Natural killer cell treated with Interleukin-12 subunit alpha and Interleukin-12 subunit beta and Interleukin-15 and Interleukin-18, amount 100 ng/mL, for 72 hours (primary cell): ENCODE results near the gene QPRT. TPM values are rescaled to one million over a fixed set of nuclear protein-coding genes. Genes with fewer than 3 reads are reported as not detected.
"Not testable (repeated sequence)": the region's sequence is repeated elsewhere in the genome, so short reads cannot be mapped to it uniquely, and the experiment has no call there.

Source experiments
- ATAC-seq, 2 donors: fragments of 150-1000 bp; cut with Tn5 transposase in 1 of 2; sonication (Bioruptor Pico), chemical (Tn5 transposase) in 1 of 2; 2 replicates each; pipeline ENCODE4 v1.10.0; 2021
- DNase-seq: peaks from one replicate; pipeline ENCODE4 v3.0.0; 2022; ENCODE audit warnings: low spot score
- H3K27ac Mint-ChIP-seq, 2 donors: 1 replicate in 1 of 2; 2 replicates in 1 of 2; pipeline ENCODE4 v1.8.0; 2022; ENCODE audit warnings: mixed read lengths in 2 of 2, mild to moderate bottlenecking in 1 of 2, moderate library complexity in 1 of 2
- H3K27me3 Mint-ChIP-seq, 2 donors: 1 replicate in 1 of 2; 2 replicates in 1 of 2; pipeline ENCODE4 v1.8.0; 2022; ENCODE audit warnings: mixed read lengths in 2 of 2
- H3K36me3 Mint-ChIP-seq: one replicate; pipeline ENCODE4 v1.8.0; 2022; ENCODE audit warnings: mixed read lengths
- H3K4me1 Mint-ChIP-seq, 2 donors: 1 replicate in 1 of 2; 2 replicates in 1 of 2; pipeline ENCODE4 v1.8.0; 2022; ENCODE audit warnings: low read depth in 2 of 2, mixed read lengths in 2 of 2, mild to moderate bottlenecking in 1 of 2
- H3K4me3 Mint-ChIP-seq: one replicate; pipeline ENCODE4 v1.8.0; 2022; ENCODE audit warnings: mixed read lengths
- H3K9me3 Mint-ChIP-seq: 2 replicates; pipeline ENCODE4 v1.8.0; 2022; ENCODE audit warnings: mixed read lengths
- total RNA-seq, 2 donors: library from RNA; stranded (reverse); gene quantifications; one replicate each; pipeline ENCODE4 v1.2.3, GENCODE V29; 2022

QPRT gene
- total RNA-seq, 2 donors from 2014 or later = 3.3 to 5.6 TPM

GRCh38 chr16:29727452-29727851 is 48.5 kb downstream of the QPRT start:
- ATAC-seq = no peak
- Mint-ChIP-seq H3K27me3 (no peaks in the 10 kb centered on the region), H3K4me3 (no peak overlapping the region), H3K4me1 (peaks cover 9 to 11% of the 10 kb centered on the region in 2 donors), H3K9me3 (no peaks in the 10 kb centered on the region), H3K36me3 (no peaks in the 10 kb centered on the region), H3K27ac (peak overlapping the region in 1 of 2 donors; percentile 7)
- DNase-seq = no peak

DNA sequence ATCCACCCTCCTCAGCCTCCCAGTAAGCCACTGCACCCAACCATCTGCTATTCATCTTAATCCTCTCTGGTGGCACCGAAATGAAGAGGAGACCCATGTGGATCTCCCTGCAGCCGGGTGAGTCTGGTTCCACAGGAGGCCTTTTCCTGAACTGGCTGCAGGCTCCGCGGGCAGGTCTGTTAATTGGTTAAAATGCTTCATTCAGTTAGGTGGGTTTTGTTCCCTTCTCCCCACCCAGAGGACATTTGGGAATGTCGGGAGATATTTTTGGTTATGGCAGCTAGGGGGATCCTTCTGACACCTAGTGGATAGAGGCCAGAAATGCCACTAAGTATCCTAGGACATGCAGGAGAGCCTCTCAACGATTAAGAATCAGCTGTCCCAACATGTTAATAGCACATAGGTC is 50.1 kb downstream of the QPRT start:
- Mint-ChIP-seq H3K36me3 (no peaks in the 10 kb centered on the region), H3K4me3 (no peak overlapping the region), H3K4me1 (peaks cover 14 to 17% of the 10 kb centered on the region in 2 donors), H3K27me3 (no peaks in the 10 kb centered on the region), H3K27ac (no peak overlapping the region), H3K9me3 (no peaks in the 10 kb centered on the region)
- ATAC-seq = no peak
- DNase-seq = no peak

DNA sequence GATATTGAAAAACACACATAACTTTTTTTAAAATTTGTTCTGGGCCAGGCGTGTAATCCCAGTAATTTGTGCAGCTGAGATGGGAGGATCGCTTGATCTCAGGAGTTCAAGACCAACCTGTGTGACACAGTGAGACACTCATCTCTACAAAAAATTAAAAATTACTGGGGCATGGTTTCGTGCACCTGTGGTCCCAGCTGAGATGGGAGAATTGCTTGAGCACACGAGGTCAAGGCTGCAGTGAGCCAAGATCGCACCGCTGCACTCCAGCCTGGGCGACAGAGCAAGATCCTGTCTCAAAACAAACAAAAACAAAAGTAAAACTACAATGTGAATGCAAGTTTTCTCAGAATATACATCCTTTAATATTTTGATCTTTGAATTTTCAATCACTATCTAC is 51.7 kb downstream of the QPRT start:
- H3K4me1 Mint-ChIP-seq = peaks cover 19 to 21% of the 10 kb centered on the region in 2 donors
- peak overlapping the region; percentile 57 for H3K4me3 Mint-ChIP-seq
- no peaks in the 10 kb centered on the region for H3K36me3 Mint-ChIP-seq
- no peaks in the 10 kb centered on the region for H3K9me3 Mint-ChIP-seq
- DNase-seq = no peak
- H3K27me3 Mint-ChIP-seq = no peaks in the 10 kb centered on the region
- no peak for ATAC-seq
- H3K27ac Mint-ChIP-seq = peak overlapping the region; percentile 76 to 83

- DNase-seq, H3K9me3 Mint-ChIP-seq, H3K27me3 Mint-ChIP-seq, H3K36me3 Mint-ChIP-seq: not testable (repeated sequence)
- Mint-ChIP-seq H3K27ac (peak overlapping the region; percentile 69 to 76), H3K4me3 (peak overlapping the region; percentile 57), H3K4me1 (peaks cover 23 to 31% of the 10 kb centered on the region in 2 donors)
- ATAC-seq = peak; percentile 72 to 78
Measured at GRCh38 chr16:29731768-29732601, 53.0 kb downstream of the QPRT start.

DNA sequence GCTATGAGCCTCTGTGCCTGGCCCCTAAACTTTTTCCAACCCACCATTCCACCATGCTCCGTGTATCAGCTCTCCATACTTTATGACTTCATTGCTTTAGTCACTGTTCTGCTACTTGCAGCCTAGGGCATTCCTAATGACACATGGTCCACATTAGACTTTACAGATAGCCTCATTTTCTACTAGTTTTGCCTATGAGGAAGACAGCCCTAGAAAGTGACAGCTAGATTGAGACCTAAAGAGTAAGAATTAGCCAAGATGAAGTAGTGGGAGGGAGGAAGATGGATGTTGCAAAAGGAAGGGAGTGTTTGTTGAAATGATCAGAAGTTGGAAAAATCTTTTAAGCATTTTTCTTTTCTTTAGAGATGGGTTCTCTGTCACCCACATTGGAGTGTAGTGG is 55.8 kb downstream of the QPRT start:
- H3K36me3 Mint-ChIP-seq = no peaks in the 10 kb centered on the region
- H3K27me3 Mint-ChIP-seq = no peaks in the 10 kb centered on the region
- DNase-seq (no peak), ATAC-seq (no peak)
- H3K4me3 Mint-ChIP-seq = no peak overlapping the region
- no peak overlapping the region for H3K27ac Mint-ChIP-seq
- H3K9me3 Mint-ChIP-seq = no peaks in the 10 kb centered on the region
- H3K4me1 Mint-ChIP-seq = peaks cover 44 to 47% of the 10 kb centered on the region in 2 donors

DNA sequence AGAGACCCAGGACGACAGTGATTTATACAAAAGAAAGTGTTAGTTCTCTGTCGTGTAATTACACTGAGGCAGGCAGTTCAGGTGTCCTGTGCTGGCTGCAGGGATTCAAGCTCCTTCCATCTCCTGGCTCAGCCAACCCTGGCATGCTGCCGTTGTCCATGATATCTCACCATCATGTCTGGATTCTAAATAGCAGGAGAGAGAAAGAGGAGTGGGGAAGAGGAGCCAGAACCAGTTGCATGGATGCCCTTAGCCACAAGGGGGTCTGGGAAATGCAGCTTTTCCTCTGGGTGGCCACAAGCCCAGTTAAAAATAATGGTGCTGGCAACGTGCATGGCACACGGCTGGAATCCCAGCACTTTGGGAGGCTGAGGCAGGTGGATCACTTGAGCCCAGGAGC is 57.1 kb downstream of the QPRT start:
- H3K4me1 Mint-ChIP-seq = peaks cover 54% of the 10 kb centered on the region in 2 donors
- no peaks in the 10 kb centered on the region for H3K9me3 Mint-ChIP-seq
- H3K36me3 Mint-ChIP-seq = no peaks in the 10 kb centered on the region
- H3K4me3 Mint-ChIP-seq = no peak overlapping the region
- no peak for ATAC-seq
- DNase-seq = no peak
- peak overlapping the region in 1 of 2 donors; percentile 45 for H3K27ac Mint-ChIP-seq
- H3K27me3 Mint-ChIP-seq = no peaks in the 10 kb centered on the region

- ATAC-seq (no peak), DNase-seq (no peak)
- no peaks in the 10 kb centered on the region for H3K9me3 Mint-ChIP-seq
- H3K36me3 Mint-ChIP-seq = no peaks in the 10 kb centered on the region
- no peak overlapping the region for H3K4me3 Mint-ChIP-seq
- no peaks in the 10 kb centered on the region for H3K27me3 Mint-ChIP-seq
- peak overlapping the region; percentile 45 to 55 for H3K27ac Mint-ChIP-seq
- H3K4me1 Mint-ChIP-seq = peaks cover 56 to 57% of the 10 kb centered on the region in 2 donors
Measured at GRCh38 chr16:29736764-29737163, 57.8 kb downstream of the QPRT start.

- no peaks in the 10 kb centered on the region for H3K9me3 Mint-ChIP-seq
- peaks cover 51 to 53% of the 10 kb centered on the region in 2 donors for H3K4me1 Mint-ChIP-seq
- no peaks in the 10 kb centered on the region for H3K36me3 Mint-ChIP-seq
- H3K27ac Mint-ChIP-seq = peak overlapping the region; percentile 55 to 75
- peak overlapping the region; percentile 65 for H3K4me3 Mint-ChIP-seq
- H3K27me3 Mint-ChIP-seq = no peaks in the 10 kb centered on the region
- no peak for ATAC-seq
- no peak for DNase-seq
Measured at GRCh38 chr16:29737713-29738112, 58.7 kb downstream of the QPRT start.

DNA sequence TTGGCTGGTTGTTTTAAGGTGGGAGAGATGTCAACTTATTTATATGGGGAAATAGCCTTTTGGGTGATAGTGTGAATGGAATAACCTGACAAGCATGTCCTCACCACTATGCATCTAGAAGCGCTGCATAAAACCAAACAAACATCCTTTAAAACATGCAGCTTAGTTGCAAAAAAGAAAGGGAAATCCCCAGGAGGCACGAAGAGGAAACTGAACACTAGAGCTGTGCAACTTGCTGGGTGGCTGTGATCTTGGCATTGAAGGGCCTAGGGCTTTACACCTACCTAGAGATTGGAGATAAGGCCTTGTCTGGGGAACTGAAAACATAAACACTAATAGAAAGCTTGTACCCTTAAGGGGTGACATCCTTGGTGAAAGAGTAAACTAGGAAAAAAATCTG is 59.5 kb downstream of the QPRT start:
- no peaks in the 10 kb centered on the region for H3K9me3 Mint-ChIP-seq
- H3K4me3 Mint-ChIP-seq = peak overlapping the region; percentile 65
- ATAC-seq = peak; percentile 84 to 85
- no peak for DNase-seq
- peak overlapping the region; percentile 55 to 75 for H3K27ac Mint-ChIP-seq
- peaks cover 49 to 50% of the 10 kb centered on the region in 2 donors for H3K4me1 Mint-ChIP-seq
- no peaks in the 10 kb centered on the region for H3K27me3 Mint-ChIP-seq
- no peaks in the 10 kb centered on the region for H3K36me3 Mint-ChIP-seq

DNA sequence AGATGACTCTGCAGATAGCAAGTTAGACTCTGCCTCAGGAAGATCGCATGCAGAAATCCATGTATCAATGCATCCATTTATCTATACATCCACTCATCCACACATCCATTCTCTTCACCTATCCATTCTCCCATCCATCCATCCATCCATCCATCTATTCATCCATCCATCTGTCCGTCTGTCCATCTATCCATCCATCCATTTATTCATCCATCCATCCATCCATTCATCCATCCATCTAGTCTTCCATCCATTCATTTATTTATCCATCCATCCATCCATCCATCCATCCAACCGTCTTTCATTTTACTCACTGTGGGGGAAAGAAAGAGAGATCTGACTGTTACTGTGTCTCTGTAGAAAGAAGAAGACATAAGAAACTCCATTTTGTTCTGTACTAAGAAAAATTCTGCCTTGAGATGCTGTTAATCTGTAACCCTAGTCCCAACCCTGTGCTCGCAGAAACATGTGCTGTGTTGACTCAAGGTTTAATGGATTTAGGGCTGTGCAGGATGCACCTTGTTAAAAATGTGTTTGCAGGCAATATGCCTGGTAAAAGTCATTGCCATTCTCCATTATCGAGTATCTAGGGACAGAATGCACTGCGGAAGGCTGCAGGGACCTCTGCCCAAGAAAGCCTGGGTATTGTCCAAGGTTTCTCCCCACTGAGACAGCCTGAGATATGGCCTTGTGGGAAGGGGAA is 61.1 kb downstream of the QPRT start:
- Mint-ChIP-seq H3K4me1 (peaks cover 52 to 61% of the 10 kb centered on the region in 2 donors), H3K27ac (peak overlapping the region; percentile 55 to 78)
- DNase-seq, H3K9me3 Mint-ChIP-seq, H3K4me3 Mint-ChIP-seq, H3K27me3 Mint-ChIP-seq, ATAC-seq, H3K36me3 Mint-ChIP-seq: not testable (repeated sequence)

DNA sequence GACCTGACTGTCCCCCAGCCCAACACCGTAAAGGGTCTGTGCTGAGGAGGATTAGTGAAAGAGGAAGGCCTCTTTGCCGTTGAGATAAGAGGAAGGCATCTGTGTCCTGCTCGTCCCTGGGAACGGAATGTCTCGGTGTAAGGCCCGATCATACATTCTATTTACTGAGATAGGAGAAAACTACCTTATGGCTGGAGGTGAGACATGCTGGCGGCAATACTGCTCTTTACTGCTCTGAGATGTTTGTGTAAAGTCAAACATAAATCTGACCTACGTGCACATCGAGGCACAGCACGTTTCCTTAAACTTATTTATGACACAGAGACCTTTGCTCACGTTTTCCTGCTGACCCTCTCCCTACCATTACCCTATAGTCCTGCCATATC is 61.6 kb downstream of the QPRT start:
- H3K27ac Mint-ChIP-seq = peak overlapping the region; percentile 55 to 78
- not testable (repeated sequence) for H3K9me3 Mint-ChIP-seq, H3K36me3 Mint-ChIP-seq, H3K27me3 Mint-ChIP-seq, DNase-seq, ATAC-seq, H3K4me3 Mint-ChIP-seq
- peaks cover 54 to 64% of the 10 kb centered on the region in 2 donors for H3K4me1 Mint-ChIP-seq

DNA sequence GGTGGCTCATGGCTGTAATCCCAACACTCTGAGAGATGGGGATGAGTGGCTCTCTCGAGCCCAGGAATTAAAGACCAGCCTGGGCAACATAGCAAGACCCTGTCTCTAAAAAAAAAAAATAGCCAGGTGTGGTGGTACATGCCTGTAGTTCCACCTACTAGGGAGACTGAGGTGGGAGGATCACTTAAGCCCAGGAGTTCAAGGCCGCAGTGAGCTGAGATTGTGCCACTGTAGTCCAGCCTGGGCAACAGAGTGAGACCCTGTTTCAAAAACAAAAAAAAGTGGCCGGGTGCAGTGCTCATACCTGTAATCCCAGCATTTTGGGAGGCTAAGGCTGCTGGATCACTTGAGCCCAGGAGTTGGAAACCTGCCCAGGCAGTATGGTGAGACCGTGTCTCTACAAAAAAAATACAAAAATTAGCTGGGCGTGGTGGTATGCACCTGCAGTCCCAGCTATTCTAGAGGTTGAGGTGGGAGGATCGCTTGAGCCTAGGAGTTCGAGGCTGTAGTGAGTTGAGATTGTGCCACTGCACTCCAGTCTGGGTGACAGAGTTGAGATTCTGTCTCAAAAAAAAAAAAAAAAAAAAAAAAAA is 63.8 kb downstream of the QPRT start:
- no peak for ATAC-seq
- H3K4me3 Mint-ChIP-seq = peak overlapping the region; percentile 53
- H3K27ac Mint-ChIP-seq = peak overlapping the region; percentile 85 to 99
- DNase-seq = no peak
- H3K4me1 Mint-ChIP-seq = peaks cover 56 to 72% of the 10 kb centered on the region in 2 donors
- no peaks in the 10 kb centered on the region for H3K9me3 Mint-ChIP-seq
- no peaks in the 10 kb centered on the region for H3K27me3 Mint-ChIP-seq
- no peaks in the 10 kb centered on the region for H3K36me3 Mint-ChIP-seq

- no peaks in the 10 kb centered on the region for H3K27me3 Mint-ChIP-seq
- H3K9me3 Mint-ChIP-seq = no peaks in the 10 kb centered on the region
- peak overlapping the region; percentile 85 to 99 for H3K27ac Mint-ChIP-seq
- no peak for DNase-seq
- ATAC-seq = no peak
- peaks cover 49 to 65% of the 10 kb centered on the region in 2 donors for H3K4me1 Mint-ChIP-seq
- H3K4me3 Mint-ChIP-seq = peak overlapping the region; percentile 53
- no peaks in the 10 kb centered on the region for H3K36me3 Mint-ChIP-seq
Measured at GRCh38 chr16:29743475-29743826, 64.5 kb downstream of the QPRT start.
